Rectal smooth muscle tissue (tissue), 1 donor: ENCODE data around the gene AK1.
"Not testable (repeated sequence)": the region's sequence is repeated elsewhere in the genome, so short reads cannot be mapped to it uniquely, and the experiment has no call there.

Experiments used
- H3K27ac ChIP-seq: one replicate; pipeline ENCODE4 v1.7.0; 2013; ENCODE audit warnings: low read depth, low read length, inconsistent platforms
- H3K27me3 ChIP-seq: one replicate; pipeline ENCODE4 v1.7.0; 2013; ENCODE audit warnings: low read length; ENCODE audit not compliant: control insufficient read depth, insufficient read depth
- H3K36me3 ChIP-seq: one replicate; pipeline ENCODE4 v1.7.0; 2013; ENCODE audit warnings: low read length; ENCODE audit not compliant: control insufficient read depth, insufficient read depth
- H3K4me1 ChIP-seq: one replicate; pipeline ENCODE4 v1.7.0; 2013; ENCODE audit warnings: low read length; ENCODE audit not compliant: control insufficient read depth, insufficient read depth
- H3K4me3 ChIP-seq: one replicate; pipeline ENCODE4 v1.7.0; 2013; ENCODE audit warnings: low read length
- H3K9ac ChIP-seq: one replicate; pipeline ENCODE4 v1.7.0; 2013; ENCODE audit warnings: low read length

AK1 gene

GRCh38 chr9:127876026-127876763 lies 1.3 kb downstream of the AK1 start:
- no peaks in the 10 kb centered on the region for H3K27me3 ChIP-seq
- H3K4me1 ChIP-seq = peaks cover 32% of the 10 kb centered on the region
- peaks cover 6% of the 10 kb centered on the region for H3K36me3 ChIP-seq
- H3K9ac ChIP-seq = no peak overlapping the region
- H3K27ac ChIP-seq = peak overlapping the region; percentile 34
- H3K4me3 ChIP-seq = peak overlapping the region; percentile 77

- Histone ChIP-seq H3K4me3 (peak overlapping the region; percentile 9), H3K36me3 (peaks cover 11% of the 10 kb centered on the region), H3K4me1 (peaks cover 32% of the 10 kb centered on the region), H3K9ac (no peak overlapping the region), H3K27ac (peak overlapping the region; percentile 34), H3K27me3 (no peaks in the 10 kb centered on the region)
These were observed 2.0 kb downstream of the AK1 start for GRCh38 chr9:127875306-127875966.

GRCh38 chr9:127874301-127875221 lies 2.9 kb downstream of the AK1 start:
- Histone ChIP-seq H3K9ac (no peak overlapping the region), H3K4me1 (peaks cover 32% of the 10 kb centered on the region), H3K36me3 (peaks cover 13% of the 10 kb centered on the region), H3K27ac (peak overlapping the region; percentile 21), H3K4me3 (peak overlapping the region; percentile 40), H3K27me3 (no peaks in the 10 kb centered on the region)

GRCh38 chr9:127873886-127874285 lies 3.6 kb downstream of the AK1 start:
- Histone ChIP-seq H3K36me3 (peaks cover 16% of the 10 kb centered on the region), H3K4me3 (peak overlapping the region; percentile 40), H3K4me1 (peaks cover 32% of the 10 kb centered on the region), H3K27me3 (no peaks in the 10 kb centered on the region), H3K9ac (no peak overlapping the region), H3K27ac (peak overlapping the region; percentile 21)

- Histone ChIP-seq H3K9ac (no peak overlapping the region), H3K4me3 (peak overlapping the region; percentile 27), H3K4me1 (peaks cover 31% of the 10 kb centered on the region), H3K27me3 (no peaks in the 10 kb centered on the region), H3K27ac (no peak overlapping the region), H3K36me3 (peaks cover 20% of the 10 kb centered on the region)
These were observed 4.2 kb downstream of the AK1 start for GRCh38 chr9:127873223-127873691.

- H3K27ac ChIP-seq = no peak overlapping the region
- H3K27me3 ChIP-seq = no peaks in the 10 kb centered on the region
- H3K36me3 ChIP-seq = peaks cover 24% of the 10 kb centered on the region
- H3K4me1 ChIP-seq = peaks cover 26% of the 10 kb centered on the region
- H3K4me3 ChIP-seq = no peak overlapping the region
- H3K9ac ChIP-seq = no peak overlapping the region
These were observed 4.9 kb downstream of the AK1 start for GRCh38 chr9:127872369-127873222.

DNA sequence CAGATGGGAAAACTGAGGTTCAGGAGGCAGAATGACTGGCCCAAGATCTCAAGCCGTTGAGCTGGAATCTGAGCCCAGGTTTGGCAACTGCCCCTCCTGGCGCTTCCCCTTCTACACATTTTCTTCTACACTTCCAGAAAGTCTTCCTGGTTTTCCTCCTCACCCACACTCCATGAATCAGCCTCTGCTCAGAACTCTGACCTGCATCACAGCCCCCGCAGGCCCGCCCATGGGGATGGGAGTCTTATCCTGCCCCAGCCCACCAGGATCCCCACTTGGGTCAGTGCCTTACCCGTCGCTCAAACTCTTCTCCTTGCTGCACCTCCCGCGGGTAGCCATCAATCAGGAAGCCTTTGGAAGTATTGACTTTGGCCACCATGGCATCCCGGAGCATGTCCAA lies 5.9 kb downstream of the AK1 start:
- peaks cover 22% of the 10 kb centered on the region for H3K4me1 ChIP-seq
- H3K27ac ChIP-seq = no peak overlapping the region
- no peak overlapping the region for H3K4me3 ChIP-seq
- H3K9ac ChIP-seq = no peak overlapping the region
- H3K36me3 ChIP-seq = peaks cover 24% of the 10 kb centered on the region
- no peaks in the 10 kb centered on the region for H3K27me3 ChIP-seq

DNA sequence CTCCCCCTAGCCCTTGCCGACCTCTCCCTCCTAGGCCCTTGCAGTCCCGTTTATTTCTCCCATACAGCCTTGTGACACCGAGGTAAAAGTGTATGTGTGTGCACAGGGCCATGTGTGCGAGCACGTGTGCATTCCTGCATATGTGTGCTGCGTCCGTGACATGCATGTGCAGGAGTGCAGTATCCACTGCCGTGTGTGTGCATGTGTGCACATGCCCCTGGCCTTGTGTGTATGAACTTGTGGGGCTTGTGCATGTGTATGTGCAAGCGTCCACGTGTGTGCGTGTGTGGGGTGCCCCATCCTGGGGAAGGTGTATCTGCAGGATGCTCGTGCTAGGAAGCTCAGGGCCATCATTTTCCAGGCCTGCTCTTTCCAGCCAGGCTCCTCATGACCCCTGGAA lies 6.6 kb downstream of the AK1 start:
- Histone ChIP-seq H3K4me3 (no peak overlapping the region), H3K4me1 (peaks cover 20% of the 10 kb centered on the region), H3K9ac (no peak overlapping the region), H3K36me3 (peaks cover 25% of the 10 kb centered on the region), H3K27me3 (no peaks in the 10 kb centered on the region), H3K27ac (no peak overlapping the region)

- peaks cover 27% of the 10 kb centered on the region for H3K36me3 ChIP-seq
- not testable (repeated sequence) for H3K27me3 ChIP-seq, H3K9ac ChIP-seq, H3K4me3 ChIP-seq, H3K27ac ChIP-seq
- H3K4me1 ChIP-seq = peaks cover 13% of the 10 kb centered on the region
These were observed 7.4 kb downstream of the AK1 start for GRCh38 chr9:127870153-127870491.

DNA sequence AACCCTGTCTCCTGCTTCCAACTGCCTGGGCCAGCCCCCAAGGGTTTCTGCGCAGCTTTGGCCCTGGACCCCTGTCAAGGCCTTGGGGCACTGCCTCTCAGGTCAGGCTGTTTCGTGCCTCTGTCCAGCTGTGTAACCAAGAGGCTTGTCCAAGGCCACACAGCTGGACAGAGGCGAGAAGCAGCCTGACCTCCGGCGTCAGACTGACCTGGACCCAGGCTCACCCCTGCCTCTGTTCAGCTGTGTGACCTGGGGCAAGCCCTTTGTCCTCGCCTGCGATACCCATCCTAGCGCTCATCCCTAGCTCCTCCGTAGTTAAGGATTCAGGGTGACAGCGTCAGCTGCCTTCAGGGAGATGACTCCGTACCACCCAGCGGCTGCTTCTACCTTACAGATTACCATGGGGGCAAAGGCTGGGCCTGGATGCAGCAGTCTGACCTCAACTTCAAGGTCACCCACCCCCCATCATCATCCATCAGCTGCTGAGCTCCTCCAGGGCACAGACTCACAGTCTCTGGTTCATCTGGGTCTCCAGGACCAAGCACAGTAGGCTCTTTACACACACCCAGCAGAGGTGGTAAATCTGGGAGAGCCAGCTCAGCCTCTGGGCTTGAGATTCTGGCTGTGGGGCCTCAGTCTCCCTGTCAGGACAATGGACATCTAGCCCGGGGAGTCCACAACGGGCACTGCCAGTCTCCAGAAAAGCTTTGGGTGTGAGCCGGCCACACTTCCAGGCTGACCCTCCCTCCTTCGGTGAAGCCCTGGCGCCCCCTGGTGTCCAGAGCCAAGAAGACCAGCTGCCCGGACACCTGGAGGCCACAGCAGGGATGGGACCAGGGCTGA lies 7.9 kb downstream of the AK1 start:
- Histone ChIP-seq H3K27me3 (no peaks in the 10 kb centered on the region), H3K36me3 (peaks cover 27% of the 10 kb centered on the region), H3K4me3 (no peak overlapping the region), H3K27ac (no peak overlapping the region), H3K9ac (no peak overlapping the region), H3K4me1 (peaks cover 11% of the 10 kb centered on the region)

- Histone ChIP-seq H3K27me3 (no peaks in the 10 kb centered on the region), H3K4me1 (no peaks in the 10 kb centered on the region), H3K9ac (no peak overlapping the region), H3K4me3 (no peak overlapping the region), H3K36me3 (peaks cover 27% of the 10 kb centered on the region), H3K27ac (no peak overlapping the region)
These were observed 9.1 kb downstream of the AK1 start for GRCh38 chr9:127868278-127868902.
